OCI-M1 (cell line): ENCODE results near the gene MRPL34.

Source experiments
- DNase-seq: peaks from one replicate; lab custom pipeline; 2025; lab: John Stamatoyannopoulos, UW

MRPL34 gene

DNA sequence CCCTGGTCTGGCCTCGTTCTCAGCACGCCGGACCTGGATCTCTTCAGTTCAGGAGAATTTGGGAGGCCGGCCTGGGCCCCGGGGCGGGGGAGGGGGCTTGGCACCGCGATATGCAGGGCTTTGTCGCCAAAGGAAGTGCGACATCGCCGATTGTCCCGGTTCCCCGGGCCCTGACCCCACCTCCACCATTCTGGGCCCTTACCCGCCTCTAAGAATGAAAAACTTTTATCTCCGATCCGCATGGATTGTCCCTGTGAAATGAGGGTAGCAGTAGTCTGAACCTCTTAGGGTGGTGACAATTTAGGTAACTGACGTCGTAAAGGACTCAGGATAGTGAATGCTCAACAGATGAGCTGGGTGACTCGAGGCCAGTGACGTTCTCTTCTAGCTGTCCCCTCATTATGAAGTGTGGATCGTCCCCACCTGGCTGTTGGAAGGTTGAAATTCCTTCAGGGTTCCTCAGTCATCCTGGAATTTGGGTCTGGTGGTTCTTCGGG is 4.3 kb downstream of the MRPL34 start:
- peak; percentile 74 for DNase-seq

DNA sequence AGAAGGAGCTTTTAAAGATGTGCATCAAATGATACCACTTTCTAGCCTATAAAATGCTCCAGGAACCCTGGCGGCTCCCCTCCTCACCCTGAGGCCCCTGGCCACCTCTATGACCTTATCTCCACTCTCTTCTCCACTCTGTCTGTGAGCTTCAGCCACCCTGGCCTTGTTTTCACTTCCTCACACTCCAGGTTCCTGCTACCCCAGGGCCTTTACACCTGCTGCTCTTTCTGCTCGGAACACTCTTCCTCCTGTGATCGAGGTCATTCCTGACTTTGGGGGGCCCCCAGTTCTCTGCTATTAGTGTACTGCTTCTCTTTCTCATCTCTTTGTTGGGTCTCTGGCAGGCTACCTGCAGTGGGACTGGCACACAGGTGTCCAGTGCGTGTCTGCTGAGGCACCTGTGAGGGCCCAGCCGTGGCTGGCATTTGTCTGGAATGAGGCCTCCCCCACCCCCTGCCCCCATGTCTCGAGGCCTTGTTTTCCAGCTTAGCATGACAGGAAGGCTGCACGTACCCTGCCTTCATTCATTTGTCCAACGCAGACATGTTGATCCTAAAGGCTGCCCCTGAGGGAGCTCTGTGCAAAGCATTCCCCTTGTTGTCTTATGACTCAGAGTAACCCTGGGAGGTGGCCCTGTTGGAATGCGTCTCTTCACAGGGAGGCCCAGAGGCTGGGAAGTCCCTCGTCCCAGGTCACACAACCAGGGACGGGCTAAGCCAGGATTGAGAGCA is 6.0 kb downstream of the MRPL34 start:
- no peak for DNase-seq

DNA sequence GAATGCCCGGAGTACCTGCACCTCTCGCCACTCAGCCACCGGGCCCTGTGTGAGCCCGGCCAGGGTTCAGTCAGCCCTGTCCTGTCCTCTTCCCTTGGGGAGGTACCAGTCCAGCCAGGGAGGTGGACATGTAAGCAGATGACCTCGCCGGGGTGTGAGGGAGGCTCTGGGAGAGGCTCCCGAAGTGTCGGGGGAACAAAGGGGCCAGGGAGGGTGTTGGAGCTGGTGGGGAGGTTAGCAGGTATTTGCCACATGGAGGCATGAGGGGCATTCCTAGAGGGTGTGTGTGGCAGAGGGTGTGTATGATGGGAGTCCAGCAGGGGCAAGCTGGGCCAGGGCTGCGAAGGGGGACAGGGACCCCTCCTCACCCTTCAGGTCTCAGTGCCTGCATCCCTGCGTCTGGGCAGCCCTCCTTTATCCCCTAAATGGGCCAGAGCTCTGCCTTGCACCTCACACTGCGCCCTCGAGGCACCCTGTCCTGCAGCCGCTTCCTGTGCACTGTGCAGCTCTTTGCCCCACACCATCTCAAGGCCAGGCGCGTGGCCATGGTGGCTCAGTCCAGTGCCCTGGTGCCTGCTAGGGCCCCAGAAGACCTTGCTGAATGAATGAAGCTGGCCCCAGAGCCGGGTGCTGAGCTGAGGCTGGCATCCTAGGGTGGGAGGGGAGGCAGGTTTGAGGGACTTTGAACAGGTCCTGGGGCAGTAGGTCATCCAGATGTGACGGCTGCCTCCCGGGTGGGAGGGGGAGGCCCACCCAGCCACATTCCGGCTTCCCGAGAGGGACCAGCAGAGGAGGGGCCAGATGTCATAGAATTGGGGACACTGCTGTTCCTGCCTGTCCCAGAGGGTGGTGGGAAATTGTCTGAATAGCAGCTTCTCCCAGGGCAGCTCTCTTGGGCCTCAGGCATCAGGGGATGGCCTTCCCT is 6.8 kb downstream of the MRPL34 start:
- DNase-seq = no peak

DNA sequence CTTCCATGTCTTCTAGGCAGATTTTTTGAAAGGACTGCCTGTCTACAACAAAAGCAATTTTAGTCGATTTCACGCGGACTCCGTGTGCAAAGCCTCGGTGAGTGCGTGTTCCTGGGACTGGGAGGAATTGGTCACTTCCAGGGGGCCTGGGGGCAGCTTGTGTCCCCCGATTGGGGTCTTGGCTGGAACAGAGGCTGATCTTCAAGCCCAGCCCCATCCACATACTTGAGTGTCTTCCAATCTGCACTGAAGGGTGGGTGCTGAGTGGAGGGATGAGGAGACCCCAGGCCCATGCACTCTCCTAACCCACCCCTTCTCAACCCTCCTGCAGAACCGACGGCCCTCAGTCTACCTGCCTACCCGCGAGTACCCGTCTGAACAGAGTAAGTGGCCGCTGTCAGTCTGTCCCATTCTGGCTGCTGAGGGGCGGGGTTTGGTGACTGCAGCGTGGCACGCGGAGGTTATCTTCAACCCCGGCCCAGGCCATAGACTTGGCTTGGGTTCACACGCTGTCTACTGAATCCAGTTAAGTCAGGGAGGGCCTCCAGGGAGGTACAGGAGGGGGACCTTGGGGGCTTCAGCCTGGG is 8.4 kb downstream of the MRPL34 start:
- no peak for DNase-seq

DNA sequence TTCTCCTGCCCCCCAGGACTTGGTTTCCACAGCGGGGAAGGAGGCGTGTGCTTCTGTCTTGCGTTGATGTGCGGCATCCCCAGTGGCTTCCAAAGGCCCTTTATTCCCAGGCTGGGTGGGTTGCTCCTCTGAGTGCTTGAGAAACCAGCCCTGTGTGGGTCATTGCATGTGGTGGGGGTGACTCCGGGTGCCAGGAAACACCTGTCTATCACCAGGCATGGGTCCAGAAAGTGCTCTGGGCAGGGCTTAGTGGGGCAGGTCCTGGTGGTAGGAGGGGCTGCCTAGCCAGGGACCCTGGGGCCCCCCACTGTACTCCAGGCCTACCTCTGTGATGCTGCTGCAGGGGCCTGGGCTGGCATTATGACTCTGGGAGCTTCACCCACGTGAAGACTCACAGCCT is 13.3 kb downstream of the MRPL34 start:
- no peak for DNase-seq

DNA sequence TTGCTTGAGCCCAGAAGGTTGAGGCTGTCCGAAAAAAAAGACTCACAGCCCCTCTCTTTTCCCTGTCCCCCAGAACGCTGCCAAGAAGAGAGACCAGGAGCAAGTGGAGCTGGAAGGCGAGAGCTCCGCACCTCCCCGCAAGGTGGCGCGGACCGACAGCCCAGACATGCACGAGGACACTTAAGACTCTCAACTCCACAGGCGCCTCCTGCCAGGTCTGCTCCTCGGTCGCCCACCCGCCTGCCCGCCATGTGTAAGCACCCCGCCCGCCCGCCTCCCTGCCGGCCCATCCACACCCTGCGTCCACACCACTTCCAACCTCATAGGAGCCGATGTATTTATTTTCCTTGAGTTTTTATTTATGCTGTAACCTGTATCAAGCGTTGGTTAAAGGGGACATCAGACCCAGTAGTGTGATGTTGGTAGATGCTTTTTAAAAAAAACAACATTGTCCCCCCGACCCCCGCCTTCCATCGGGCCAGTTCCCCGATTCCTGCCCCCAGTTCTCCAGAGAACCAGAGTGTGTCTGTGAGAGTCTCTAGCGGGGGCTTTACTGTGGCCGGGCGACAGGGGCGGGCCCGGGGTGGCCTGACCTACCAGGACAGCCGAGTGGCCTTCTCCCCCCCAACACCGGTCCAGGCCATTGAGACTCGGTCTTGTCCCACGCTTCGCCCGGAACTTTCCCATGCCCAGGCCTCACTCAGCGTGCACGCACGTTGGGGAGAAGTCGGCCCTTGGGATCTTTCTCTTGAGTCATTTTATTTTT is 14.0 kb downstream of the MRPL34 start:
- DNase-seq = no peak

DNA sequence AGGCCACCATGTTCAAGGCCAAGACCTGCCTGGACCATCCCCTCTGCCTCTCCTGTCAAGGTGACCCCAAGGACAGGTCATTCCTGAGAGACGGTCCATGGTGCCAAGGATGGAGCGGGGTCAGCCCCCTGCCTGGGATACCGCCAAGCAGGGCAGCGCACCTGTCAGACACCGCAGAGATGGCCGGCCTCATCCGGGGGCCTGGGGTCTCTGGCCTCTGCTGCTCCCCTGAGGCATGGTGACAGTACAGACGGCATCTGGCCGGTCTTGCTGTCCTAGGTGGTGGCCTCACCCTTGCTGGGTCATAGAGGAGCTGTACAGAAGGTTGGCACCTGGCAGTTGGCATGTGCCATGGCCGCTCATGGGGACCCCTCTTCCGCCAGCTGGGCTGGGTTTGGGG is 14.8 kb downstream of the MRPL34 start:
- no peak for DNase-seq

DNA sequence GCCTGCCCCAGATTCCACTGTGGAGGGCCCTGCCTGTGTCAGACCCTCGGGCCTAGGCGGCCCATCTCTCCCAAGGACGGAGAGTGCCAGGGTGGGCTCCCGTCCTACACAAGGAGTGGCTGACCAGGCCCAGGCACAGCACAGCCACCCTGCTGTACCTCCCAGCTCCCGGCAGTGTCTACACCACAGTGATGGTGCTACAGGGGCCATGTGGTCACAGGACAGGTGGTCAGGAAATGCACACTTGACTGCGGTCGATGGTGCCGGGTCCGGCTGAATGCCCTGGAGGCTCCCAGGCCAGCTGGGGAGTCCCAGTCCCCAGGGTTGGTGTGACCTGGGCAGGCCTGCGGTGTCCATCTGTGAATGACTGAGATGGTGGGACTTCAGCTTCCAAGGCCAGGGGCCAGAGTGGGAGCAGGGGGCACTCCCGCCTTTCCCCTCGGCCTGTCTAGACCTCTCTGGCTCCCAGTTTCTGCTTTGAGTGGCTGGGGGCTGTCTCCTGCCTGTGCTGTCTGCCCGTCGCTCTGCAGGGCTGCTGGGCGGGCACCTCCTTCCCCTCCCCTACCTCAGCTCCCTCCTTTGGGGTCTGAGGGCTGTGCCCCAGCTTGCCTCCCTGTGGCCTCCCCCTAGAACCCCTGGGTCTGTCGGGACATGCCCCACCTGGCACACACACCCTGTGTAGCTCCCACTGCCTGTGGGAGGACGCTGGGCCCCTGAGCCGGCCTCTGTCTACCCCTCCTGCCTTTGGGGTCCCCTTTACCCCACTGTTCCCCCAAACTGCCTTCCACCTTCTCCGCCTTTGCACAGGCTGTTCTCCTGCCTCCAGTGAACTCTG is 16.2 kb downstream of the MRPL34 start:
- no peak for DNase-seq

DNA sequence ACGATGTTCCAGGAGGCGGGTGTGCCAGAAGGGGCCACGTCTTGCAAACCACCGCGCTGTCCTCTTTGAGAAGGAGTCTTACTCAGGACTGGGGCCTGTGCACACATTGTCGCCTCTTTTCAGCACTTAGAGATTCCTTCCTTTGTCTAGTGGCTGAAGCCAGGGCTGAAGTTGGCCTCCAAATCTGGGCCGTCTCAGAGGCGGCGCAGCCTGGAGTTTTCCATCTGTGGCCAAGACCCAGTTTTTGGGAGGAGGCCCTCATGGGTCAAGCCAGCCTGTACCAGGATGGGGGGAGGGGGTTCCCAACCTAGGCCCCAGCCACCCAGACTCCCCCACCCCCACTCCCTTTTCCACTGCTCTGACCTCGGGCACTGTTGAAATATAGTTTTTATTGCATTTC is 17.2 kb downstream of the MRPL34 start:
- DNase-seq = no peak

DNA sequence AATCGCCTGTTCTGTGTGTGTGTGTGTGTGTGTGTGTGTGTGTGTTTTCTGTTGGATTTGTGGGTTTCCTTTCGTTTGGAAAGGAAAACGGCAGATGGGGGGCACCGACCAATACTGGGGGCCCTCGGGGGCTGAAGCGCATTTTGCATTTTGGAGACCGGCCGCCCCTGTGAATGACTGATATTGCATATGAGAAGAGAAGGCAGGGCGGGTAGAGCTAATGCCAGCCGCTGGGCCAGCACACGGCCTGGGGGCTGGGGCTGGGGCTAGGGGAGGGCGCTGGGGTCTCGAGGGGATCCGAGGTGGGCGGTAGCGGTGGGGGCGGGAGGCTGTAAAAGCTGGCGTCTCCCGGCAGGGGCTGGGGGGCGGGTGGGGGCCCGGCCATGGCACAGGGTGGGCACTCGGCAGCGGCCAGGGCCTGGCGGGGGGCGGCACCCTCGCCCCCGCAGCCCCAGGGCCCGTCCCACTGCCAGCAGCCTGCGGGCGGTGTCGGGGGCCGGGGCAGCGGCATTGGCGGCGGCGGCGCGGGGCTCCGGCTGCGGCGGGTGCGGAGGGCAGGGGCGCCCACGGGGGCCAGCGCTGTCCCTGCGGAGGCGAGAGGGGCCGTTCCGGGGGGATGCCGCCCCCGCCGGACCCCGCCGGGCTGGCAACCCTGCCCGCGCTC is 17.8 kb downstream of the MRPL34 start:
- DNase-seq = no peak

DNA sequence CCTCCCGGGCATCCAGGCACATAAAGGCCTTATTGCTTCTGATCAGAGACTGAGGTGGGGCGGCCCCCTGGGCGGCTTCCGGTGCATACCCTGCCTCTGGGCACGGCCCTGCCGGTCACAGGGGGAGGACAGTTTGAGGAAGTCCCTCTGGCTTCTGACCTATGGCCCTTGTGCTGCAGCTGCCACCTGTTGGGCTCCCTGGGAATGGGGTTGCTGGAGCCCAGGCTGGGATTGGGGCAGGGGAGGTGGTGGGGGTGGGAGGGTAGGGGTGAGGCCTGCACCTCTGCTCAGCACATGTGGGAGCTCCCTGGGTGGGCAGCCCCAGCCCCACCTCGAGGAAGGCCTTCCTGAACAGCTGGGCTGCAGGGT is 18.3 kb downstream of the MRPL34 start:
- peak; percentile 54 for DNase-seq

DNA sequence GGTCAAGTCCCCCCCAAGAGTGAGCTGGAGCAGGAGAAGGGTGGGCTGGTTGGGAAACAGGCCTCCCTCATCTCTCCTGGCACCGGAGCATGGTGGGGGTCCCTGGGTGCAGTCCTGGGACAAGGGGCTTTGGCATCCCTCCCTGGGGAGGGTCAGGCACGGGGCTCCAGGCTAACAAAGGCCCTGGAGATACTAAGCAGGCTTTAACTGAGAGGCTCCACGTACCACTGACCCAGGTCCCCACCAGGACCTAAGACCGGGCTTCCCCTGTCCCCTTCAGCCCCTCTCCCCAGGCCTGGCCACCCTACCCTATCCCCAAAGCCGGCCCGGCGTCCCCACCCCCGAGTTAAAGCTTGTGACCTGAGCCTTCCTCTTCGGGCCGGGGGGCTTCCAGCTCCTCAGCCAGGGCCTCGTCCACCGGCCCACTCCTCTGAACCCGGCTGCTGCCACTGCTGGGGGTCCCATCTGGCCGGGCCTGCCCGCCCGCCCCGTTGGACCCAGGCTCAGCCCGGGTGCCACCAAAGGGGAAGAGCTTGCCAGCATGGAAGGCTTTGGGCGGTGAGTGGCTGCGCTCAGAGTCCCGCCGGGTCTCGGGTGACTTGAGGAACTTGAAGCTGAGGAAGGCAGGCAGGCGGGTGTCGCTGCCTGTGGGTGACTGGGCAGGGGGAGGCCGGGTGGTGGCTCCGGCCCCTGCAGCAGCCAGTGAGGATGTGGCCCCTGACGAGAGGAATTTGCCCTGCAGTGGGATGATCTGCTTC is 18.9 kb downstream of the MRPL34 start:
- no peak for DNase-seq

DNA sequence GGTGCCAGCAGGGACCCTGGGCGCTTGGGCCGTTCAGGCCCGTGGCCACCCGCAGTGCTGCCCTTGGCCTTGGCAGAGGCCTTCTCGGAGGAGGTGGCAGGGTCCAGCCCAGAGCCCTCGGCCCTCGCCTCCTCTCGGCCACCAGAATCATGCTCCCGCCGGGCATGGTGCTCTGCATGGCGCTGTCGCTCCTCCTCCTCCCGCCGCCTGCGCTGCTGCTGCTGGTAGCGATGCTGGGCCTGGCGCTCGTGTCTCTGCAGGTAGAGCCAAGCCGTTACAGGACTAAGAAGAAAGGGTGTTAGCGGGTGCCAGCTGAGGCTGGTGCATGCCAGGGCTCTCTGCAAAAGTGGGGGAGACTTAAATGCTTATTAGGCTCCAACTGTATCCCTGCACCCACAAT is 19.5 kb downstream of the MRPL34 start:
- DNase-seq = no peak

DNA sequence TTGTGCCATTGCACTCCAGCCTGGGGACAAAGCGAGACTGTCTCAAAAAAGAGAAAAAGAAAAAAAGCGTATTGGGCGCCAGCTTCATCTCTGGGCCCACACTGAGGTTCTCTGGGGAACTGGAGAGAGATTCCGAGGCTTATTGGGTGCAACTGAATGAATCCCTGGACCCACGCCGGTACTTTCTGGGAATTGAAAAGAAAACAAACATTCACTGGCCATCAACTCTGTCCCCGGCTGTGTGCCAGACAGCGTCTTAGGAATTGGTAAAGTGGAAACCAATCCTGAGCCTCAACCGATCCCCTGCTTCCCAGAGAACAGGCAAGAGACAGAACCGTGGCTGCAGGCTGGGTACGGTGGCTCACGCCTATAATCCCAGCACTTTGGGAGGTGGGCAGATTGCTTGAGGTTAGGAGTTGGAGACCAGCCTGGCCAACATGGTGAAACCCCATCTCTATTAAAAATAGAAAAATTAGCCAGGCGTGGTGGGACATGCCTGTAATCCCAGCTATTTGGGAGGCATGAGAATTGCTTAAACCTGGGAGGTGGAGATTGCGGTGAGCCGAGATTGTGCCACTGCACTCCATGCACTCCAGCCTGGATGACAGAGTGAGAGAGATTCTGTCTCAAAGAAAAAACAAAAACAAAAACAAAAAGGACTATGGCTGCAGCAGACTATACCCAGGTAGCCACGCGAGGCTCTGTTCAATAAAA is 20.4 kb downstream of the MRPL34 start:
- DNase-seq = no peak

DNA sequence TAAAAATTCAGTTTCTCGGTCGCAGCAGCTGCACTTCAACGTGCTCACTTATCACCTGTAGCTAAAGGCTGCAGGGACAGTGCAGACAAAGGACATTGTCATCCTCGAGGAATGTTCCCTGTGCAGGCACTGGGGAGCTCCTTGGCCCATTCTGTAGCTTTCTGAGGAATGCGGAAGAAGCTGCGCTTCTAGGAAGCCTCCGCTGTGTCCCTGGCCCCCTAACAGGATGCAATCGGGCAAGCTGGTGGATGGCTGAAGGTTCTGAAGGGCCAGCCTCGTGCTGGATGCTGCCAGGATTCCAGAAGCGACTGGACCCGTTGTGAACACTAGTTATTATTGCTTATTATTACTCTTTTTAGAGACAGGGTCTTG is 20.9 kb downstream of the MRPL34 start:
- DNase-seq = no peak

DNA sequence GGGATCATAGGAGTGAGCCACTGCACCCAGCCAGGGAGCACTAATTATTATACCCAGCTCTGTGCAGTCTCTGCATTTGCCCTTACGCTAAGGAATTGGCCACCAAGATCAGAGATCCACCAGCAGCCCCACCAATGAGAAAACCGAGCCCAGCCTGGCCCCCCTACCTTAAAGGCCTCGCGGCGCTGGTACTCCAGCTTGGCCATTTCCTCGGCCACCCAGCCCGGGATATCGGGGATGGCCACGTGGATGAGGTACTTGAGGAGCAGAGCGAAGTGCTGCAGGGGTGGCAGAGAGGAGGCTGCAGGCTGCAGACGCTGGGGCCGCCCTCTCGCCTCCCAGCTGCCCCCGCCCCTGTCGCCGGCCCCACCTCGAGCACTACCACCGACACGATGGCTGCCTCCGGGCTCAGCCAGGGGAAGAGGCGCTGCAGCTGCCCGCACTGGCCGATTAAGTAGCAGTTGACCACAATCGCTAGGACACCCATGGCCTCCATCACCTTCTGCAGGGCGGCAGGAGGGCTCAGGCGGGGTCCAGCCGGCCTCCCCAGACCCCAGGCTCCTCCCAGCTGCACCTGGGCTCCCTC is 21.5 kb downstream of the MRPL34 start:
- DNase-seq = no peak

DNA sequence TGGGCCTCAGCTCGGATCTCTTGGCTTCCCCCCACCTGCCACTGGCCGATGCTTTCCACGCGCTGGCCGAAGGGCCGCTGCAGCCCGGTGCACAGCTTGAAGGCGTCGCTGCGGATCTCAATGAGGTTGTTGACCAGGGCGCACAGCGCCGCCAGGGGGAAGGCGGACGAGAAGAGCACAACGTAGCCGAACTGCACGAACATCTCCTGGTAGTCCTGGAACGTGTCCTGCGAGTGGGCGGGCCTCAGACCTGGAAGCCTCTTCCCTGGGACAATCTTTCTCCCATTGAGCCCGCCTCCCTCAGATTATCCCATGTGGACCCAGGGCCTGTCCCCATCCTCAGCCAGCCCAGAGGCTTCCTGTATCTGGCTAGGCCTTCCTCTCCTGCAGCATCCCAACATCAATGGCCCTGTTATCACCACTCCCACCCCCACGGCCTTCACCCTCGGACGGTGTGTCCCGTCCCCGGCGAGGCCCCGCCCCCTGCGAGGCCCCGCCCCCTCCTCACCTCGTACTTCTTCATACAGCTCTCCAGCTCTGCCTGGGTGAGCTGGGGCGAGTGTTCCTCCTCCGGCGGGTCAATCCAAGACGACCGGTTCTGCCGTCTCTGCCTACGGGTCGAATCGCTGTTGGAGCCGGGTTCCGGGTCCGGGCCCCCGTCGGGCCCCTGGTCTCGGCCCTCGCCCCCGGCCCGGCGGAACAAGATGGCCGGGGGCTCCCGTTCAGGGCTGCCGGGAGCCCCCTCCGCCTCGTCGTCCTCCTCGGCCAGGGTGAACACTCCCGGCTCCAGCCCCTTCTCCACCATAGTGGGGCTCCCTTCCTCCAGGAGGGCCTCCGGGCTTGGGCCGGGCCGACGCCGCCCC is 22.2 kb downstream of the MRPL34 start:
- peak; percentile 77 for DNase-seq
